Measurements from ENCODE around the gene THSD7B.

DNA sequence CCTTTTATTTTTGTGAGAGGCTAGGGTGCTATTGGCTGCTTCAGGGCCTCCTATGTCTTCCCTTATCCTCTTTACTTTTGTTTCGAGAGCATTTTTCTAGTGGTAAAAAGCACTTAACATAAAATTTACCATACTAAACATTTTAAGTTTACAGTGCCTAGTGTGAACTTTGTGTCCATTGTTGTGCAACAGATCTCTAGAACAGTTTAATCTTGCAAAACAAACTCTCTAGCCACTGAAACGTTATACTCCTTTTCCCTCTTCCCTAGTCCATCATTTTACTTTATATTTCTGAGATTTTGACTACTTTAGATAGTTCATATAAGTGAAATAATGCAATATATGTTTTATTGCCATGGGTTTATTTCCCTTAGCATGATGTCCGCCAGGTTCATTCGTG, 580.6 kb downstream of the THSD7B start:
- no peak for TF ChIP-seq PRPF4 (IDR thresholded peaks at IDR 0.05; ENCODE audit: low read depth, low read length, poor library complexity, severe bottlenecking)
- no peak for TF ChIP-seq SRF (IDR thresholded peaks at IDR 0.05; ENCODE audit: low read depth, low read length)
- TF ChIP-seq POLR2A (IDR thresholded peaks at IDR 0.05; ENCODE audit: insufficient read depth in 1 of 2, low read depth in 2 of 2, low read length in 2 of 2) = no peak
- no peak for TF ChIP-seq ZKSCAN8 (CRISPR knock-in tag; IDR thresholded peaks at IDR 0.05; ENCODE audit: borderline replicate concordance)
- TF ChIP-seq ZNF24 (IDR thresholded peaks at IDR 0.05) = no peak
- TF ChIP-seq NFIC (IDR thresholded peaks at IDR 0.05; ENCODE audit: low read length) = no peak
- TF ChIP-seq ZNF282 (IDR thresholded peaks at IDR 0.05; ENCODE audit: partially characterized antibody) = no peak
- TF ChIP-seq ZNF749 (CRISPR knock-in tag; IDR thresholded peaks at IDR 0.05; ENCODE audit: borderline replicate concordance) = no peak

All from HepG2 (cell line).